Ascending aorta (tissue), 2 donors: Measurements from ENCODE around the gene GRAMD2B. TPM values are rescaled to one million over a fixed set of nuclear protein-coding genes. Genes with fewer than 3 reads are reported as not detected.
"Not testable (repeated sequence)": the region's sequence is repeated elsewhere in the genome, so short reads cannot be mapped to it uniquely, and the experiment has no call there.

Experiments used
- DNase-seq, 2 donors: peaks; one replicate each; pipeline ENCODE4 v3.0.0-alpha.2; 2019; ENCODE audit warnings: low spot score in 2 of 2
- H3K27ac ChIP-seq, 2 donors: fragments of 200-600 bp; sonication (generic); one replicate each; pipeline ENCODE4 v1.5.1; 2016 to 2017; ENCODE audit warnings: mild to moderate bottlenecking in 1 of 2
- H3K27me3 ChIP-seq: fragments of 200-600 bp; sonication (generic); one replicate; pipeline ENCODE4 v1.5.1; 2017
- H3K36me3 ChIP-seq, 2 donors: fragments of 200-600 bp; sonication (generic); one replicate each; pipeline ENCODE4 v1.5.1; 2016
- H3K4me1 ChIP-seq, 2 donors: fragments of 200-600 bp; sonication (generic); one replicate each; pipeline ENCODE4 v1.5.1; 2016 to 2017; ENCODE audit warnings: mild to moderate bottlenecking in 1 of 2
- H3K4me3 ChIP-seq, 2 donors: fragments of 200-600 bp; sonication (generic); one replicate each; pipeline ENCODE4 v1.5.1; 2016 to 2017; ENCODE audit warnings: mild to moderate bottlenecking in 1 of 2
- H3K9me3 ChIP-seq, 2 donors: fragments of 200-600 bp; sonication (generic); one replicate each; pipeline ENCODE4 v1.5.1; 2016
- CTCF ChIP-seq, 3 experiments: fragments of 200-600 bp in 2 of 3; fragments of 450-650 bp in 1 of 3; sonication (generic) in 2 of 3; IDR thresholded peaks; one replicate each; pipeline ENCODE4 v1.5.1; 2016 to 2019; ENCODE audit warnings: antibody characterized with exemption in 3 of 3, mild to moderate bottlenecking in 1 of 3, moderate library complexity in 1 of 3
- intact Hi-C: fragments of 100-400 bp; cut with DNase I; formaldehyde crosslinking; loops from one replicate; pipeline ENCODE4 v1.15.1; 2023
- total RNA-seq: library from RNA; depleted of rRNA; stranded (reverse); fragments of >200 nt; gene quantifications from one replicate; pipeline ENCODE4 v1.1.0, GENCODE V29; 2016

Gene GRAMD2B
- total RNA-seq, 1 donor from 2014 or later = 55.6 TPM

GRCh38 chr5:126437721-126438120, 14.5 kb downstream of the GRAMD2B start:
- intact Hi-C loops = no loop called here
- TF ChIP-seq CTCF (IDR thresholded peaks at IDR 0.05) = no peak
- H3K36me3 ChIP-seq = peaks cover 0 to 6% of the 10 kb centered on the region in 2 donors

GRCh38 chr5:126438267-126438666, 15.1 kb downstream of the GRAMD2B start:
- Histone ChIP-seq H3K9me3 (no peaks in the 10 kb centered on the region), H3K4me3 (no peak overlapping the region), H3K27ac (no peak overlapping the region), H3K36me3 (peaks cover 0 to 6% of the 10 kb centered on the region in 2 donors), H3K27me3 (no peaks in the 10 kb centered on the region), H3K4me1 (peaks cover 0 to 19% of the 10 kb centered on the region in 2 donors)
- intact Hi-C loops = no loop called here
- no peak for TF ChIP-seq CTCF (IDR thresholded peaks at IDR 0.05)
- no peak for DNase-seq

More at GRCh38 chr5:126437721-126438120, 14.5 kb downstream of the GRAMD2B start:
- H3K9me3 ChIP-seq = no peaks in the 10 kb centered on the region
- H3K27me3 ChIP-seq = no peaks in the 10 kb centered on the region
- peaks cover 0 to 24% of the 10 kb centered on the region in 2 donors for H3K4me1 ChIP-seq
- no peak overlapping the region for H3K27ac ChIP-seq
- no peak for DNase-seq
- no peak overlapping the region for H3K4me3 ChIP-seq

GRCh38 chr5:126438868-126439267, 15.7 kb downstream of the GRAMD2B start:
- Histone ChIP-seq H3K9me3 (no peaks in the 10 kb centered on the region), H3K27ac (no peak overlapping the region), H3K4me1 (peaks cover 0 to 21% of the 10 kb centered on the region in 2 donors), H3K4me3 (no peak overlapping the region), H3K36me3 (peaks cover 0 to 6% of the 10 kb centered on the region in 2 donors), H3K27me3 (no peaks in the 10 kb centered on the region)
- TF ChIP-seq CTCF (IDR thresholded peaks at IDR 0.05) = no peak
- intact Hi-C loops = no loop called here
- DNase-seq = no peak

- H3K36me3 ChIP-seq, H3K27ac ChIP-seq, H3K9me3 ChIP-seq, H3K4me3 ChIP-seq, DNase-seq, H3K27me3 ChIP-seq, intact Hi-C loops: not testable (repeated sequence)
- peaks cover 0 to 16% of the 10 kb centered on the region in 2 donors for H3K4me1 ChIP-seq
Observed at GRCh38 chr5:126439724-126440123, 16.5 kb downstream of the GRAMD2B start.

GRCh38 chr5:126441230-126441629, 18.0 kb downstream of the GRAMD2B start:
- peaks cover 0 to 22% of the 10 kb centered on the region in 2 donors for H3K4me1 ChIP-seq
- no peaks in the 10 kb centered on the region for H3K9me3 ChIP-seq
- peaks cover 9 to 10% of the 10 kb centered on the region in 2 donors for H3K36me3 ChIP-seq
- DNase-seq = no peak
- intact Hi-C loops = no loop called here
- no peak overlapping the region for H3K27ac ChIP-seq
- no peak overlapping the region for H3K4me3 ChIP-seq
- no peak for TF ChIP-seq CTCF (IDR thresholded peaks at IDR 0.05)
- H3K27me3 ChIP-seq = no peaks in the 10 kb centered on the region

GRCh38 chr5:126443374-126443851, 20.2 kb downstream of the GRAMD2B start:
- DNase-seq = no peak
- Histone ChIP-seq H3K4me3 (no peak overlapping the region), H3K36me3 (peaks cover 5 to 14% of the 10 kb centered on the region in 2 donors), H3K4me1 (peaks cover 0 to 28% of the 10 kb centered on the region in 2 donors), H3K9me3 (no peaks in the 10 kb centered on the region), H3K27ac (no peak overlapping the region), H3K27me3 (no peaks in the 10 kb centered on the region)
- intact Hi-C loops = no loop called here
- TF ChIP-seq CTCF (IDR thresholded peaks at IDR 0.05) = no peak
